Measurements from ENCODE around the gene PAXX. TPM values are rescaled to one million over a fixed set of nuclear protein-coding genes. Genes with fewer than 3 reads are reported as not detected.

The PAXX gene
- total RNA-seq, 1 experiment from 2014 or later: 89.0 TPM

GRCh38 chr9:136962701-136963248, 29.4 kb upstream of the PAXX start (continued):
- no peak for TF ChIP-seq ZFX (IDR thresholded peaks at IDR 0.05)
- no peak for TF ChIP-seq EZH2phosphoT487 (IDR thresholded peaks at IDR 0.05; ENCODE audit: borderline replicate concordance)
- no peak for TF ChIP-seq CEBPB (IDR thresholded peaks at IDR 0.05; ENCODE audit: low read depth)
- TF ChIP-seq YY1 (IDR thresholded peaks at IDR 0.05; ENCODE audit: extremely low read depth, insufficient replicate concordance, low read depth, low read length): no peak
- no peak for TF ChIP-seq POLR2A (IDR thresholded peaks at IDR 0.05; ENCODE audit: borderline replicate concordance, extremely low read depth, insufficient read depth, insufficient read length)
- no peak for TF ChIP-seq CTCF (IDR thresholded peaks at IDR 0.05 in 2 of 3, conservative IDR thresholded peaks at IDR 0.05 in 1 of 3; ENCODE audit: borderline replicate concordance in 1 of 3, insufficient read depth in 1 of 3, low read depth in 2 of 3, low read length in 2 of 3)
- TF ChIP-seq SIN3A (IDR thresholded peaks at IDR 0.05; ENCODE audit: low read depth): no peak
- no peak for TF ChIP-seq ZNF274 (IDR thresholded peaks at IDR 0.05; ENCODE audit: low read depth, low read length)
- TF ChIP-seq FOSL1 (IDR thresholded peaks at IDR 0.05; ENCODE audit: low read depth): no peak
- no peak for TF ChIP-seq CBX3 (IDR thresholded peaks at IDR 0.05; ENCODE audit: low read depth)

- Histone ChIP-seq H3K4me1 (ENCODE audit: control insufficient read depth in 1 of 2, insufficient read depth in 2 of 2, low read length in 2 of 2) (peaks cover 11 to 28% of the 10 kb centered on the region in 2 experiments), H4K20me1 (ENCODE audit: insufficient read depth) (no peaks in the 10 kb centered on the region), H3K79me2 (ENCODE audit: insufficient read depth, low read length) (no peaks in the 10 kb centered on the region), H3K4me3 (replicated peaks in 1 of 2; ENCODE audit: low read depth in 1 of 2, low read length in 2 of 2) (no peak overlapping the region), H3K9me3 (ENCODE audit: control insufficient read depth in 1 of 2, insufficient read depth in 1 of 2, low read depth in 1 of 2, low read length in 2 of 2) (no peaks in the 10 kb centered on the region), H3K27me3 (ENCODE audit: insufficient read depth, low read length) (no peaks in the 10 kb centered on the region), H3K4me2 (ENCODE audit: low read length) (0 out of 2 replicates have a peak overlapping the region, but pooled peaks have one; percentile 88), H3K36me3 (ENCODE audit: control insufficient read depth in 1 of 2, insufficient read depth in 2 of 2, low read length in 2 of 2) (no peaks in the 10 kb centered on the region), H3K9me2 (ENCODE audit: insufficient read depth) (no peaks in the 10 kb centered on the region), H3K27ac (ENCODE audit: low read depth, low read length) (no peak overlapping the region; the same call in 1 of the 2 replicates), H3K9ac (ENCODE audit: low read length) (no peak overlapping the region), H2AFZ (ENCODE audit: low read depth, low read length, poor library complexity, severe bottlenecking) (no peak overlapping the region)
- TF ChIP-seq EZH2phosphoT487 (IDR thresholded peaks at IDR 0.05; ENCODE audit: borderline replicate concordance) (no peak), RAD21 (IDR thresholded peaks at IDR 0.05; ENCODE audit: low read depth) (no peak), ZNF274 (IDR thresholded peaks at IDR 0.05; ENCODE audit: low read depth, low read length) (no peak), ATF3 (IDR thresholded peaks at IDR 0.05) (no peak), CEBPB (IDR thresholded peaks at IDR 0.05; ENCODE audit: low read depth) (no peak)
- no peak for ATAC-seq
- ChIA-PET POLR2A (no interaction called here), RAD21 (ENCODE audit: low non-redundant PET in 1 of 2, low total read pairs in 2 of 2, uncharacterized antibody in 2 of 2, unreplicated experiment in 2 of 2) (no interaction called here), CTCF (interaction anchor here (1.6 kb wide), 1 partner anchor 15 kb away, joined by 3 read pairs; no protein-coding TSS in a partner anchor)
- DNase-seq (ENCODE audit: low read depth, low spot score): no peak
- intact Hi-C loops (cut with micrococcal nuclease): no loop called here
- BruUV-seq (replicated peaks): no TSS peak
Observed at GRCh38 chr9:136963341-136963740, 28.9 kb upstream of the PAXX start.

Data from HCT116 (cell line).